Measurements from ENCODE around the gene SPOCD1. TPM values are rescaled to one million over a fixed set of nuclear protein-coding genes. Genes with fewer than 3 reads are reported as not detected.
A peak's percentile ranks its signal among the peaks of the same experiment; 100 is the strongest.
"Not testable (repeated sequence)": the region's sequence is repeated elsewhere in the genome, so short reads cannot be mapped to it uniquely, and the experiment has no call there.

The SPOCD1 gene
- total and polyA plus RNA-seq, 5 experiments from 2014 or later: 0.36 TPM; not detected in 4

GRCh38 chr1:31823780-31824179, 8.0 kb upstream of the SPOCD1 start:
- H3K36me3 Mint-ChIP-seq: no peaks in the 10 kb centered on the region
- DNase-seq (no peak), ATAC-seq (no peak)
- no peaks in the 10 kb centered on the region for H3K9me3 Mint-ChIP-seq
- H3K27me3 Mint-ChIP-seq: no peaks in the 10 kb centered on the region
- peaks cover 14 to 30% (median 26%) of the 10 kb centered on the region in 4 donors for H3K4me1 Mint-ChIP-seq
- POLR2A ChIA-PET: interaction anchor here (0.5 kb wide), 1 partner anchor 148 kb away, joined by 3 read pairs; no protein-coding TSS in a partner anchor
- no peak overlapping the region for H3K27ac Mint-ChIP-seq
- H3K4me3 Mint-ChIP-seq: no peak overlapping the region

GRCh38 chr1:31822766-31823165, 6.9 kb upstream of the SPOCD1 start:
- POLR2A ChIA-PET: interaction anchor here (0.7 kb wide), 2 partner anchors 38 to 45 kb away, joined by 3 to 4 read pairs; no protein-coding TSS in a partner anchor
- ATAC-seq: no peak
- no peaks in the 10 kb centered on the region for H3K36me3 Mint-ChIP-seq
- no peaks in the 10 kb centered on the region for H3K27me3 Mint-ChIP-seq
- no peaks in the 10 kb centered on the region for H3K9me3 Mint-ChIP-seq
- no peak overlapping the region for H3K27ac Mint-ChIP-seq
- DNase-seq: no peak
- H3K4me1 Mint-ChIP-seq: peaks cover 8 to 21% (median 18%) of the 10 kb centered on the region in 4 donors
- no peak overlapping the region for H3K4me3 Mint-ChIP-seq

- peaks cover 5 to 20% (median 11%) of the 10 kb centered on the region in 4 donors for H3K4me1 Mint-ChIP-seq
- H3K27me3 Mint-ChIP-seq, H3K36me3 Mint-ChIP-seq, H3K9me3 Mint-ChIP-seq, H3K4me3 Mint-ChIP-seq, POLR2A ChIA-PET, H3K27ac Mint-ChIP-seq, DNase-seq, ATAC-seq: not testable (repeated sequence)
These were observed 4.4 kb upstream of the SPOCD1 start for GRCh38 chr1:31820196-31820595.

GRCh38 chr1:31818206-31818605, 2.4 kb upstream of the SPOCD1 start:
- no peak for DNase-seq
- no peaks in the 10 kb centered on the region for H3K9me3 Mint-ChIP-seq
- H3K4me1 Mint-ChIP-seq: peaks cover 5 to 20% (median 11%) of the 10 kb centered on the region in 4 donors
- H3K4me3 Mint-ChIP-seq: no peak overlapping the region
- H3K27ac Mint-ChIP-seq: peak overlapping the region in 1 of 10 donors; percentile 73
- H3K36me3 Mint-ChIP-seq: no peaks in the 10 kb centered on the region
- no peaks in the 10 kb centered on the region for H3K27me3 Mint-ChIP-seq
- ATAC-seq: no peak
- POLR2A ChIA-PET: interaction anchor here (0.6 to 1.4 kb wide), 5 partner anchors 55 to 423 kb away, joined by 3 to 5 read pairs (median 4); no protein-coding TSS in a partner anchor

DNA sequence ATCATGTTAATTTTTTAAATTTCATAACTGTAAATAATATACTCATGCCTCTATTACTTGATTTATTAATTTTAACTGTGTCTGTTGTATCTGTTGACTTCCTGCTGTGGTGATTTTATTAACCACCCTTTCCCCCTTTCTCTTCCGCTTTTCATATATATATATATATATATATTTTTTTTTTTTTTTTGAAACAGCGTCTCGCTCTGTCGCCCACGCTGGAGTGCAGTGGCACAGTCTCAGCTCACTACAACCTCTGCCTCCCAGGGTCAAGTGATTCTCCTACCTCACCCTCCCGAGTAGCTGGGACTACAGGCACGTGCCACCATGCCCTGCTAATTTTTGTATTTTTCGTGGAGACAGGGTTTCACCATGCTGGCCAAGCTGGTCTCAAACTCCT, 1.1 kb upstream of the SPOCD1 start:
- H3K27ac Mint-ChIP-seq: peak overlapping the region in 1 of 10 donors; percentile 17
- ATAC-seq, H3K27me3 Mint-ChIP-seq, DNase-seq, H3K9me3 Mint-ChIP-seq, H3K36me3 Mint-ChIP-seq: not testable (repeated sequence)
- peaks cover 5 to 20% (median 10%) of the 10 kb centered on the region in 4 donors for H3K4me1 Mint-ChIP-seq
- POLR2A ChIA-PET: interaction anchor here (0.7 to 1.5 kb wide), 5 partner anchors 10 to 146 kb away, joined by 3 to 6 read pairs (median 3); no protein-coding TSS in a partner anchor
- peak overlapping the region in 1 of 10 donors; percentile 45 for H3K4me3 Mint-ChIP-seq

GRCh38 chr1:31816501-31816900, 679 bp upstream of the SPOCD1 start:
- POLR2A ChIA-PET: interaction anchor here (0.6 to 1.5 kb wide), 4 partner anchors 10 to 142 kb away, joined by 3 to 6 read pairs (median 4); no protein-coding TSS in a partner anchor
- H3K9me3 Mint-ChIP-seq, H3K27me3 Mint-ChIP-seq, DNase-seq, ATAC-seq, H3K4me3 Mint-ChIP-seq, H3K36me3 Mint-ChIP-seq: not testable (repeated sequence)
- Mint-ChIP-seq H3K27ac (peak overlapping the region in 1 of 10 donors; percentile 56), H3K4me1 (peaks cover 5 to 20% (median 10%) of the 10 kb centered on the region in 4 donors)

GRCh38 chr1:31815307-31815645, 546 bp downstream of the SPOCD1 start:
- H3K27me3 Mint-ChIP-seq: no peaks in the 10 kb centered on the region
- H3K4me3 Mint-ChIP-seq: no peak overlapping the region
- peaks cover 5 to 20% (median 10%) of the 10 kb centered on the region in 4 donors for H3K4me1 Mint-ChIP-seq
- POLR2A ChIA-PET: interaction anchor here (0.5 to 1.1 kb wide), 4 partner anchors 75 to 149 kb away, joined by 3 to 5 read pairs (median 3); no protein-coding TSS in a partner anchor
- ATAC-seq: no peak
- no peak for DNase-seq
- no peak overlapping the region for H3K27ac Mint-ChIP-seq
- no peaks in the 10 kb centered on the region for H3K36me3 Mint-ChIP-seq
- H3K9me3 Mint-ChIP-seq: no peaks in the 10 kb centered on the region

GRCh38 chr1:31814631-31815306, 1.1 kb downstream of the SPOCD1 start:
- H3K36me3 Mint-ChIP-seq: no peaks in the 10 kb centered on the region
- POLR2A ChIA-PET: interaction anchor here (1.0 to 1.2 kb wide), 5 partner anchors 75 to 252 kb away, joined by 3 read pairs; no protein-coding TSS in a partner anchor
- DNase-seq: no peak
- H3K27me3 Mint-ChIP-seq: no peaks in the 10 kb centered on the region
- peaks cover 5 to 20% (median 10%) of the 10 kb centered on the region in 4 donors for H3K4me1 Mint-ChIP-seq
- peak overlapping the region in 5 of 10 donors; percentile 7 to 67 (median 46) for H3K27ac Mint-ChIP-seq
- no peak for ATAC-seq
- no peak overlapping the region for H3K4me3 Mint-ChIP-seq
- no peaks in the 10 kb centered on the region for H3K9me3 Mint-ChIP-seq

DNA sequence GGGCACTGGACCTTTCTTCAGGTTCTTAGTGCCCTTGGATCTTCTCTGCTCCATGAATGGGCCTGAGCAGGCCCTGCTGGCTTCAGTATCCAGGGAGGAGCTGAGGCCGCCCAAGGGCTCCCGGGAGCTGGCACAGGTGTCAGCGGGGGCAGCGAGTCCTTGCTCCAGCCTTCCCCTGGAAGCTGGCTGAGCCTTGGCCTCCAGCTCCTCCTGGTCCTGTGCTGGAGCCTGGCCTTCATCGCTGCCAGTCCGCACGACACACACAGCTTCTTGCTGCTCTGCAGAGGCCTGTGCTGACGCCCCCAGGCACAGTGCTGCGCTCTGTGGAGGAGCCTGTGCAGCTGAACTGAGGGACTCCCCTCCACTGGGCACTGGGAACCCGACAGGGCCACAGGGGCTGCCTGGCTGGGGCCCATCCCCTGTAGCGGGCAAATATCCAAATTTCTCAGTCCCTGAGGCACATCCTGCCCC, 1.7 kb downstream of the SPOCD1 start:
- no peaks in the 10 kb centered on the region for H3K36me3 Mint-ChIP-seq
- no peaks in the 10 kb centered on the region for H3K27me3 Mint-ChIP-seq
- H3K27ac Mint-ChIP-seq: no peak overlapping the region
- H3K4me1 Mint-ChIP-seq: peaks cover 5 to 20% (median 10%) of the 10 kb centered on the region in 4 donors
- no peaks in the 10 kb centered on the region for H3K9me3 Mint-ChIP-seq
- DNase-seq: no peak
- no peak overlapping the region for H3K4me3 Mint-ChIP-seq
- no peak for ATAC-seq
- POLR2A ChIA-PET: interaction anchor here (0.6 to 1.2 kb wide), 3 partner anchors 124 to 253 kb away, joined by 3 read pairs; partner anchors contain the start of gene PTP4A2

GRCh38 chr1:31812158-31812829, 3.5 kb downstream of the SPOCD1 start:
- H3K9me3 Mint-ChIP-seq: no peaks in the 10 kb centered on the region
- H3K36me3 Mint-ChIP-seq: no peaks in the 10 kb centered on the region
- peaks cover 5 to 11% (median 7%) of the 10 kb centered on the region in 4 donors for H3K4me1 Mint-ChIP-seq
- H3K27ac Mint-ChIP-seq: peak overlapping the region in 3 of 10 donors; percentile 43 to 57 (median 44)
- no peak overlapping the region for H3K4me3 Mint-ChIP-seq
- no peaks in the 10 kb centered on the region for H3K27me3 Mint-ChIP-seq
- POLR2A ChIA-PET: interaction anchor here (0.6 to 1.7 kb wide), 3 partner anchors 15 to 126 kb away, joined by 3 to 5 read pairs (median 4); partner anchors contain the start of gene PTP4A2
- no peak for ATAC-seq
- no peak for DNase-seq

DNA sequence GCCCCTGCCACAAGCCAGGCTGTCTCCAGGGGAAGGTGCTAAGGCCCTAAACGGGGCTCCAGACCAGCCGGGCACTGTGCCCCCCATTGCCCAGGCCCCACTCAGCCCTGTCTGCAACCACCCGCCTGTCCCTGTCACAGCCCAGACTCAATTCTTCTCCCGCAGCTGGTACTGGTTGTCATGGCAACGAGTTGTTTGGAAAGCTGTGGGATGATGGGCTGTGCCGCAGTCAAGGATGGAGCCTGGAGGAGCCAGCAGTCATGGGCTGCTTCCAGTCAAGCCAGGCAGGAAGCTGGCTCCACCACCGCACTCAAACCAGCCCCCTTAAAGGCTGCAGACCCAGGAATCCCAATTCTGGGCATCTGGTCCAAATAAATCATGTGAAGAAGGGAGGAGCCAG, 4.2 kb downstream of the SPOCD1 start:
- ATAC-seq (no peak), DNase-seq (no peak)
- Mint-ChIP-seq H3K4me1 (peaks cover 5 to 9% (median 6%) of the 10 kb centered on the region in 4 donors), H3K27me3 (no peaks in the 10 kb centered on the region), H3K4me3 (no peak overlapping the region), H3K9me3 (no peaks in the 10 kb centered on the region), H3K36me3 (no peaks in the 10 kb centered on the region), H3K27ac (no peak overlapping the region)
- POLR2A ChIA-PET: interaction anchor here (1.7 kb wide), 1 partner anchor 15 kb away, joined by 5 read pairs; no protein-coding TSS in a partner anchor

DNA sequence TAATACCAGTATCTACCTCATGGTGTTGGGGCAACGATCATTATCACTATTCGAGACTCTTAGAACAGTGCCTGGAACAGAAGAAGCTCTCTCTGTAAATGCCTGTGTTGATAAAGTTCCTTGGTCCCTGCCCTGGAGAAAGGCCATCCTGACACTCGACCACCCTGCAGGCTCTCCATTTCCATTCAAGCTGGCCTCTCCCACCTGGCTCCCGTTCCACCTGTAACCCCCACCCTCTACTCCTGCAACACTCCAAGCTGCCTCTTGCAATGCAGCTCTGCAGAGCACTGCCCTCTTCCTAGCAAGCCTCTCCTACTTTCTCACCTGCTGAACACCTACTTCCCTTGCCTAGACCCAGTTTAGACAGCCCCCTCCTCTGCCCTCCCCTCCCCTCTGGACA, 6.1 kb downstream of the SPOCD1 start:
- no peak for DNase-seq
- H3K4me1 Mint-ChIP-seq: no peaks in the 10 kb centered on the region
- no peaks in the 10 kb centered on the region for H3K27me3 Mint-ChIP-seq
- POLR2A ChIA-PET: no interaction called here
- no peaks in the 10 kb centered on the region for H3K36me3 Mint-ChIP-seq
- no peak for ATAC-seq
- H3K4me3 Mint-ChIP-seq: no peak overlapping the region
- no peaks in the 10 kb centered on the region for H3K9me3 Mint-ChIP-seq
- no peak overlapping the region for H3K27ac Mint-ChIP-seq

Measured in naive thymus-derived CD8-positive, alpha-beta T cell (primary cell).